Osteoblast (primary cell): ENCODE results near the gene CHRNE. TPM values are rescaled to one million over a fixed set of nuclear protein-coding genes. Genes with fewer than 3 reads are reported as not detected.

ENCODE experiments used
- DNase-seq: peaks from one replicate; pipeline ENCODE4 v3.0.0; 2011; ENCODE audit warnings: low spot score, mixed read lengths; ENCODE audit not compliant: insufficient read length; ENCODE audit errors: missing footprints
- H2AFZ ChIP-seq: 2 replicates; pipeline ENCODE4 v1.6.0; 2011; ENCODE audit warnings: mild to moderate bottlenecking, low read length
- H3K27ac ChIP-seq: 2 replicates; pipeline ENCODE4 v1.5.1; 2011; ENCODE audit warnings: mild to moderate bottlenecking, low read depth, low read length, moderate library complexity
- H3K27me3 ChIP-seq: 2 replicates; pipeline ENCODE4 v1.6.0; 2012; ENCODE audit warnings: mild to moderate bottlenecking, control low read depth, inconsistent platforms, low read length, moderate library complexity; ENCODE audit not compliant: insufficient read depth
- H3K36me3 ChIP-seq: 2 replicates; pipeline ENCODE4 v1.5.1; 2011; ENCODE audit warnings: mild to moderate bottlenecking, low read length, control low read depth, moderate library complexity; ENCODE audit not compliant: insufficient read depth
- H3K4me1 ChIP-seq: 2 replicates; pipeline ENCODE4 v1.5.1; 2011; ENCODE audit warnings: mild to moderate bottlenecking, low read length, control low read depth, moderate library complexity; ENCODE audit not compliant: insufficient read depth
- H3K4me2 ChIP-seq: 2 replicates; pipeline ENCODE4 v1.6.0; 2011; ENCODE audit warnings: mild to moderate bottlenecking, low read length; ENCODE audit not compliant: insufficient read depth
- H3K4me3 ChIP-seq: fragments of 200-600 bp; sonication (generic); 3 replicates; pipeline ENCODE4 v1.5.1; 2012; ENCODE audit warnings: mild to moderate bottlenecking, low read length, inconsistent platforms; ENCODE audit not compliant: insufficient read depth
- H3K79me2 ChIP-seq: 2 replicates; pipeline ENCODE4 v1.6.0; 2012; ENCODE audit warnings: mild to moderate bottlenecking, low read length, control low read depth, inconsistent platforms; ENCODE audit not compliant: insufficient read depth
- H3K9me3 ChIP-seq: 2 replicates; pipeline ENCODE4 v1.5.1; 2011; ENCODE audit warnings: low read depth, low read length, control low read depth
- H4K20me1 ChIP-seq: 2 replicates; pipeline ENCODE4 v1.6.0; 2012; ENCODE audit warnings: mild to moderate bottlenecking, low read length, control low read depth; ENCODE audit not compliant: insufficient read depth
- CTCF ChIP-seq: IDR thresholded peaks from 2 replicates; pipeline ENCODE4 v1.5.1; 2011; ENCODE audit warnings: mild to moderate bottlenecking, low read depth, low read length, moderate library complexity; ENCODE audit errors: extremely low read depth
- total RNA-seq: library from RNA; depleted of rRNA; stranded (reverse); fragments of >200 nt; gene quantifications from 2 replicates; pipeline ENCODE4 v1.2.3, GENCODE V29; 2012

The CHRNE gene
- total RNA-seq, 1 donor, result 1.4 TPM

GRCh38 chr17:4895657-4896331 is 7.1 kb downstream of the CHRNE start:
- H2AFZ ChIP-seq, result no peak overlapping the region
- H3K27me3 ChIP-seq, result no peaks in the 10 kb centered on the region
- H3K27ac ChIP-seq, result no peak overlapping the region
- H3K4me2 ChIP-seq, result no peak overlapping the region
- peaks cover 5% of the 10 kb centered on the region for H4K20me1 ChIP-seq
- H3K79me2 ChIP-seq, result no peaks in the 10 kb centered on the region
- no peak for TF ChIP-seq CTCF
- H3K9me3 ChIP-seq, result no peaks in the 10 kb centered on the region
- peak; percentile 72 for DNase-seq
- H3K36me3 ChIP-seq, result peaks cover 44% of the 10 kb centered on the region
- H3K4me1 ChIP-seq, result peaks cover 10% of the 10 kb centered on the region
- H3K4me3 ChIP-seq, result no peak overlapping the region

- H3K79me2 ChIP-seq, result no peaks in the 10 kb centered on the region
- TF ChIP-seq CTCF, result no peak
- no peak overlapping the region for H2AFZ ChIP-seq
- no peak overlapping the region for H3K27ac ChIP-seq
- peaks cover 5% of the 10 kb centered on the region for H4K20me1 ChIP-seq
- no peaks in the 10 kb centered on the region for H3K27me3 ChIP-seq
- peaks cover 10% of the 10 kb centered on the region for H3K4me1 ChIP-seq
- no peak overlapping the region for H3K4me3 ChIP-seq
- no peak for DNase-seq
- H3K36me3 ChIP-seq, result peaks cover 50% of the 10 kb centered on the region
- H3K4me2 ChIP-seq, result no peak overlapping the region
- no peaks in the 10 kb centered on the region for H3K9me3 ChIP-seq
Measured at GRCh38 chr17:4895121-4895520, 7.8 kb downstream of the CHRNE start.

GRCh38 chr17:4893721-4894560 is 9.0 kb downstream of the CHRNE start:
- Histone ChIP-seq H3K4me1 (peaks cover 1% of the 10 kb centered on the region), H3K4me2 (no peak overlapping the region), H3K4me3 (no peak overlapping the region), H3K27ac (no peak overlapping the region), H3K9me3 (no peaks in the 10 kb centered on the region), H2AFZ (no peak overlapping the region), H4K20me1 (peaks cover 5% of the 10 kb centered on the region), H3K27me3 (no peaks in the 10 kb centered on the region), H3K79me2 (no peaks in the 10 kb centered on the region), H3K36me3 (peaks cover 50% of the 10 kb centered on the region)
- TF ChIP-seq CTCF, result no peak
- peak; percentile 58 for DNase-seq

GRCh38 chr17:4893272-4893671 is 9.6 kb downstream of the CHRNE start:
- no peaks in the 10 kb centered on the region for H3K27me3 ChIP-seq
- H3K79me2 ChIP-seq, result no peaks in the 10 kb centered on the region
- H3K36me3 ChIP-seq, result peaks cover 52% of the 10 kb centered on the region
- no peaks in the 10 kb centered on the region for H3K9me3 ChIP-seq
- H4K20me1 ChIP-seq, result peaks cover 5% of the 10 kb centered on the region
- no peak overlapping the region for H3K27ac ChIP-seq
- H3K4me1 ChIP-seq, result no peaks in the 10 kb centered on the region
- H2AFZ ChIP-seq, result no peak overlapping the region
- TF ChIP-seq CTCF, result no peak
- DNase-seq, result peak; percentile 71
- no peak overlapping the region for H3K4me3 ChIP-seq
- H3K4me2 ChIP-seq, result no peak overlapping the region
